Spleen (tissue), 11 donors: ENCODE data around the gene EXPH5. TPM values are rescaled to one million over a fixed set of nuclear protein-coding genes. Genes with fewer than 3 reads are reported as not detected.
A peak's percentile ranks its signal among the peaks of the same experiment; 100 is the strongest.

Source experiments
- DNase-seq: peaks from one replicate; pipeline ENCODE4 v3.0.0-alpha.2; 2020
- H3K27ac ChIP-seq, 8 donors: fragments of 200-600 bp; sonication (generic) in 7 of 8; 1 replicate in 4 of 8; 2 replicates in 4 of 8; pipeline versions ENCODE4 v1.5.0 to v1.8.0; 2016 to 2021; ENCODE audit warnings: inconsistent platforms in 4 of 8, mild to moderate bottlenecking in 4 of 8, moderate library complexity in 1 of 8
- H3K27me3 ChIP-seq, 7 donors: fragments of 200-600 bp; sonication (generic) in 6 of 7; replicated peaks in 1 of 7; 1 replicate in 4 of 7; 2 replicates in 3 of 7; pipeline versions ENCODE4 v1.5.0 to v1.8.0; 2016 to 2021; ENCODE audit warnings: inconsistent platforms in 3 of 7, mild to moderate bottlenecking in 1 of 7
- H3K36me3 ChIP-seq, 6 donors: fragments of 200-600 bp; sonication (generic) in 5 of 6; 1 replicate in 4 of 6; 2 replicates in 2 of 6; pipeline versions ENCODE4 v1.5.0 to v1.8.0; 2016 to 2021; ENCODE audit warnings: inconsistent platforms in 2 of 6
- H3K4me1 ChIP-seq, 6 donors: fragments of 200-600 bp; sonication (generic) in 5 of 6; 1 replicate in 3 of 6; 2 replicates in 3 of 6; pipeline versions ENCODE4 v1.5.0 to v1.8.0; 2016 to 2021; ENCODE audit warnings: inconsistent platforms in 3 of 6
- H3K4me3 ChIP-seq, 8 donors: fragments of 200-600 bp; sonication (generic) in 7 of 8; 1 replicate in 4 of 8; 2 replicates in 4 of 8; pipeline versions ENCODE4 v1.5.0 to v1.8.0; 2016 to 2021; ENCODE audit warnings: inconsistent platforms in 4 of 8, mild to moderate bottlenecking in 4 of 8, moderate library complexity in 2 of 8
- H3K9me3 ChIP-seq, 8 donors: fragments of 200-600 bp; sonication (generic) in 7 of 8; 1 replicate in 4 of 8; 2 replicates in 4 of 8; pipeline versions ENCODE4 v1.5.0 to v1.8.0; 2016 to 2021; ENCODE audit warnings: inconsistent platforms in 4 of 8
- POLR2A ChIP-seq, 3 donors: fragments of 450-650 bp; IDR thresholded peaks; one replicate each; pipeline ENCODE4 v1.5.1; 2017; ENCODE audit warnings: antibody characterized with exemption in 3 of 3, mild to moderate bottlenecking in 1 of 3
- POLR2AphosphoS5 ChIP-seq, 3 donors: sonication (generic); formaldehyde crosslinking; IDR thresholded peaks; one replicate each; pipeline ENCODE4 v1.5.1; 2017; ENCODE audit warnings: antibody characterized with exemption in 3 of 3
- WGBS, 5 donors: extraction: QIAGEN DNeasy Blood & Tissue Kit in 3 of 5; methylation state at CpG; one replicate each; pipeline versions ENCODE4 v1.1.5 to v1.1.7; 2013 to 2018; 5-methylcytosine and 5-hydroxymethylcytosine counted together
- intact Hi-C: fragments of 100-400 bp; cut with DNase I; formaldehyde crosslinking; loops from one replicate; pipeline ENCODE4 v1.15.0; 2023; ENCODE audit warnings: low total_unique reads
- polyA plus RNA-seq, 3 donors: library from polyadenylated mRNA; stranded (reverse); fragments of 200-250 nt; gene quantifications; one replicate each; pipeline ENCODE4 v1.2.1, GENCODE V29; 2013
- total RNA-seq, 7 donors: library from RNA; depleted of rRNA in 3 of 7; stranded (reverse); fragments of >200 nt in 3 of 7; fragmentation: NEBNext Ultra II Directional in 4 of 7; extraction: Animal tissue kit (Norgen Biotek cat#: 25700) in 4 of 7; gene quantifications; one replicate each; pipeline versions ENCODE4 v1.1.0 to v1.2.1, GENCODE V29; 2016 to 2021
- TF ChIP-seq, protein P1 (sequence below), 11 experiments: fragments of 200-600 bp in 7 of 11; fragments of 450-650 bp in 4 of 11; sonication (generic) in 4 of 11; IDR thresholded peaks in 8 of 11; conservative IDR thresholded peaks in 3 of 11; 1 replicate in 7 of 11; 2 replicates in 4 of 11; pipeline versions ENCODE4 v1.4.0 to v1.8.0; 2016 to 2021; ENCODE audit warnings: antibody characterized with exemption in 11 of 11, inconsistent platforms in 4 of 11, mild to moderate bottlenecking in 1 of 11
- donor health status: healthy with polysubstance abuse.
- donor health status: DM: no; HTN: no; CAD: no; lungs with moderate emphysema.
- donor health status: DM: no; HTN: no; CAD: no.
- donor health status: Bipolar disorder and iron deficiency.
- donor health status: healthy.
- donor health status: DM: no; HTN: no; CAD: no.
- donor health status: DM: yes; HTN: yes; CAD: no.

The EXPH5 gene
- total and polyA plus RNA-seq, 10 donors = 0.05 to 1.9 (median 0.77) TPM

DNA sequence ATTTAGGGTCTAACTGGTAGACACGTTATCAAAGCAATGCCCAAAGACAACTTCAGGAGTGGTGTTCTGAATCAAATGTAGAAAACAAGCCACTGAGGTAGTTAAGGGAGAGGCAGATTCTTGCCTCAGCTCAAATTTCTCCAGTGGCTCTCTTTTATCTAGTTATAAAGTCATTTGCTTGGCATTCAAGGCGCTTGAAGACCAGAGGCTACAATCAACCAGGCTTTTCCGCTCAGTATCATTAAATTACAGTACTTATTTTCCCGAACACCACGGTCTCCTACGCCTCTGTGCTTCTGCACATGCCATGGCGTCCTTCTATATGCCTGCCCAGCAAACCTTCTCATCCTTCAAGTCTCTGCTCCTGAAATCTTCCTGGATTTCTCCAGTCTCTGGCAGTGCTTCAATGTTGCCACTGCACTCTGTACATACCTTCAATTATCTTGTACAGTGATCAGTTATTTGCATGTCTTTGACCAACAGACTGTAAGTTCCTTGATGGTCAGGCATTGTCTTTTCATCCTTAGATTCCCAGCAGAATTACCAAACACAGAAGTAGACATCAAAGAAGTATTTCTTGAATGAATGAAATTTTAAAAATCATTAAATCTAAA, 96.8 kb downstream of the EXPH5 start:
- H3K36me3 ChIP-seq = no peaks in the 10 kb centered on the region
- TF ChIP-seq, protein P1, sequence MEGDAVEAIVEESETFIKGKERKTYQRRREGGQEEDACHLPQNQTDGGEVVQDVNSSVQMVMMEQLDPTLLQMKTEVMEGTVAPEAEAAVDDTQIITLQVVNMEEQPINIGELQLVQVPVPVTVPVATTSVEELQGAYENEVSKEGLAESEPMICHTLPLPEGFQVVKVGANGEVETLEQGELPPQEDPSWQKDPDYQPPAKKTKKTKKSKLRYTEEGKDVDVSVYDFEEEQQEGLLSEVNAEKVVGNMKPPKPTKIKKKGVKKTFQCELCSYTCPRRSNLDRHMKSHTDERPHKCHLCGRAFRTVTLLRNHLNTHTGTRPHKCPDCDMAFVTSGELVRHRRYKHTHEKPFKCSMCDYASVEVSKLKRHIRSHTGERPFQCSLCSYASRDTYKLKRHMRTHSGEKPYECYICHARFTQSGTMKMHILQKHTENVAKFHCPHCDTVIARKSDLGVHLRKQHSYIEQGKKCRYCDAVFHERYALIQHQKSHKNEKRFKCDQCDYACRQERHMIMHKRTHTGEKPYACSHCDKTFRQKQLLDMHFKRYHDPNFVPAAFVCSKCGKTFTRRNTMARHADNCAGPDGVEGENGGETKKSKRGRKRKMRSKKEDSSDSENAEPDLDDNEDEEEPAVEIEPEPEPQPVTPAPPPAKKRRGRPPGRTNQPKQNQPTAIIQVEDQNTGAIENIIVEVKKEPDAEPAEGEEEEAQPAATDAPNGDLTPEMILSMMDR (IDR thresholded peaks at IDR 0.05 in 8 of 11, conservative IDR thresholded peaks at IDR 0.05 in 3 of 11) = no peak
- TF ChIP-seq POLR2A (IDR thresholded peaks at IDR 0.05) (no peak), POLR2AphosphoS5 (IDR thresholded peaks at IDR 0.05) (no peak)
- peak overlapping the region; percentile 89 to 93 (median 91) for H3K27ac ChIP-seq
- H3K4me3 ChIP-seq = peak overlapping the region in 6 of 8 donors; percentile 72 to 93 (median 83)
- DNase-seq = no peak
- H3K9me3 ChIP-seq = no peaks in the 10 kb centered on the region
- peaks cover 4 to 21% (median 9%) of the 10 kb centered on the region in 6 donors for H3K4me1 ChIP-seq
- no peaks in the 10 kb centered on the region for H3K27me3 ChIP-seq
- intact Hi-C loops = no loop called here
- WGBS, 5 donors = 90 to 98% (median 95%) methylated on average over 7 of the region's 7 CpGs

DNA sequence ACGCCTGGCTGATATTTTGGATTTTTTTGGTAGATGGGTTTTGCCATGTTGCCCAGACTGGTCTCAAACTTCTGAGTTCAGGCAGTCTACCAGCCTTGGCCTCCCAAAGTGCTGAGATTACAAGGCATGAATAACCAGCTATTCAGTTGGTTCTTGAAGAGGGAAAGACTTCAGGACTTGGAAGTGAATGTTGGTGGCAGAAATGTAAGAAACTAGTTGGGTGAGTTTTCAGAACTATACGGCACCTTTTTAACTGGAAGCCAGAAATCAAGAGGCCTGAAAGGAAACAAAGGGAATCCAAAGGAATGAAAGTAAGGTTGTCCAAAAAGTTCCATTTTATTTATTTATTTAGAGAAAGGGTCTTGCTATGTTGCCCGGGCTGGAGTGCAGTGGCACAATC, 98.2 kb downstream of the EXPH5 start:
- peaks cover 0 to 7% (median 2%) of the 10 kb centered on the region in 6 donors for H3K36me3 ChIP-seq
- peaks cover 4 to 21% (median 9%) of the 10 kb centered on the region in 6 donors for H3K4me1 ChIP-seq
- H3K4me3 ChIP-seq = no peak overlapping the region
- intact Hi-C loops = no loop called here
- TF ChIP-seq POLR2A (IDR thresholded peaks at IDR 0.05) (no peak), POLR2AphosphoS5 (IDR thresholded peaks at IDR 0.05) (no peak)
- TF ChIP-seq, protein P1 (IDR thresholded peaks at IDR 0.05 in 8 of 11, conservative IDR thresholded peaks at IDR 0.05 in 3 of 11) = no peak
- 94 to 97% (median 97%) methylated on average over 3 of the region's 3 CpGs for WGBS, 5 donors
- no peak overlapping the region for H3K27ac ChIP-seq
- no peak for DNase-seq
- H3K9me3 ChIP-seq = no peaks in the 10 kb centered on the region
- no peaks in the 10 kb centered on the region for H3K27me3 ChIP-seq

DNA sequence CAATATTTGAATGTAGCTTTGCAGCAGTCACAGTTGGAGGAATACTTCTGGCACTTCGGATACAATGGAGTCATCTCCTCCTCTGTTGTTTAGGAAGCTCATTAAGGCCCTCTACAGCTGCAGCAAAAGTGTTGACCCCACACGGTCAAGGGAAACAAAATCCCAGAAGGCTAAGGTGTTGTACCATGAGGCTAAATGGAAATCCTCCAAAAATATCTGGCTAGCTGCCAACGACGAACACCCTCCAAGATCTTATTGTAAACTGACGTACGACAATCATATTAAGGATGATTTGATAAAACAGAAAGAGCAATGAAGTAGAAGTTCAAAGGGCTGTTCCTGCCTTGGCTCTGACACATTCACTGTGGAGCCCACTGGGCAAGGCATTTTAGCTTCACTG, 99.4 kb downstream of the EXPH5 start:
- H3K27me3 ChIP-seq = no peaks in the 10 kb centered on the region
- intact Hi-C loops = no loop called here
- no peak for TF ChIP-seq POLR2AphosphoS5 (IDR thresholded peaks at IDR 0.05)
- TF ChIP-seq, protein P1 (IDR thresholded peaks at IDR 0.05 in 8 of 11, conservative IDR thresholded peaks at IDR 0.05 in 3 of 11) = no peak
- TF ChIP-seq POLR2A (IDR thresholded peaks at IDR 0.05) = no peak
- H3K9me3 ChIP-seq = no peaks in the 10 kb centered on the region
- H3K4me3 ChIP-seq = no peak overlapping the region
- DNase-seq = no peak
- 81 to 88% (median 86%) methylated on average over 6 of the region's 6 CpGs for WGBS, 5 donors
- H3K27ac ChIP-seq = no peak overlapping the region
- H3K4me1 ChIP-seq = peaks cover 4 to 21% (median 9%) of the 10 kb centered on the region in 6 donors
- peaks cover 0 to 18% (median 11%) of the 10 kb centered on the region in 6 donors for H3K36me3 ChIP-seq

DNA sequence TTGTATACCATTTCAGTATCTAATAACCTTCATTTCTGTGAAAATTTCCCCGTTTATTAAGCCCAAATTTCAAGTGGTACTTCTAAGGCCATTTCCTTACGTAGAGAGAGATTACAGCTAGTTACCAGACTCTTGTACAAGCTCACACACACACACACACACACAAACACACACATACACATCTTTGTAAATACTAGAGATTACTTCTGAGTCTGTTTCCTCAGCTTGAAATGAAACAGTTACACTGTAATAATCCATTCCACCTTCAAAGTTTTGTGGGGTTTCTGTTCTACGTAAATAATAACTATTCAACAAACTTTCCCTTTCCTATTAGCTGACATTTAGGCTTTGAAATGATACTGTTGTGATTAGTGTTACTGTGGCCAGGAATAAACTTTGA, 101.6 kb downstream of the EXPH5 start:
- Histone ChIP-seq H3K27ac (no peak overlapping the region), H3K4me3 (no peak overlapping the region), H3K9me3 (no peaks in the 10 kb centered on the region), H3K27me3 (no peaks in the 10 kb centered on the region), H3K4me1 (peaks cover 4 to 10% (median 5%) of the 10 kb centered on the region in 6 donors), H3K36me3 (peaks cover 0 to 39% (median 11%) of the 10 kb centered on the region in 6 donors)
- intact Hi-C loops = no loop called here
- TF ChIP-seq, protein P1 (IDR thresholded peaks at IDR 0.05 in 8 of 11, conservative IDR thresholded peaks at IDR 0.05 in 3 of 11) = no peak
- TF ChIP-seq POLR2AphosphoS5 (IDR thresholded peaks at IDR 0.05) (no peak), POLR2A (IDR thresholded peaks at IDR 0.05) (no peak)
- DNase-seq = no peak
- WGBS, 5 donors = 73 to 84% (median 81%) methylated on average over 3 of the region's 3 CpGs
